GM18498 (cell line): Measurements from ENCODE around the gene BCL2L11.

Source experiments
- ATAC-seq: cut with Tn5 transposase; IDR thresholded peaks from one replicate; pipeline ENCODE4 v1.9.1; 2021; ENCODE audit warnings: mild to moderate bottlenecking, moderate library complexity; ENCODE audit not compliant: unreplicated experiment

Gene BCL2L11

GRCh38 chr2:111142101-111142500, 21.4 kb downstream of the BCL2L11 start:
- ATAC-seq = no peak

GRCh38 chr2:111143107-111143842, 22.6 kb downstream of the BCL2L11 start:
- no peak for ATAC-seq

- no peak for ATAC-seq
Measured at GRCh38 chr2:111143843-111144198, 23.1 kb downstream of the BCL2L11 start.

GRCh38 chr2:111145103-111145760, 24.5 kb downstream of the BCL2L11 start:
- ATAC-seq = peak; percentile 64

- no peak for ATAC-seq
Measured at GRCh38 chr2:111145951-111146350, 25.2 kb downstream of the BCL2L11 start.

- ATAC-seq = no peak
Measured at GRCh38 chr2:111148225-111148873, 27.6 kb downstream of the BCL2L11 start.

- no peak for ATAC-seq
Measured at GRCh38 chr2:111148925-111149324, 28.2 kb downstream of the BCL2L11 start.

GRCh38 chr2:111149882-111150455, 29.3 kb downstream of the BCL2L11 start:
- no peak for ATAC-seq

- no peak for ATAC-seq
Measured at GRCh38 chr2:111154758-111155157, 34.0 kb downstream of the BCL2L11 start.

GRCh38 chr2:111155610-111156009, 34.9 kb downstream of the BCL2L11 start:
- ATAC-seq = no peak

GRCh38 chr2:111156529-111156928, 35.8 kb downstream of the BCL2L11 start:
- ATAC-seq = no peak

GRCh38 chr2:111157071-111157661, 36.5 kb downstream of the BCL2L11 start:
- peak; percentile 59 for ATAC-seq

GRCh38 chr2:111157798-111158197, 37.1 kb downstream of the BCL2L11 start:
- peak; percentile 63 for ATAC-seq

- no peak for ATAC-seq
Measured at GRCh38 chr2:111159641-111160040, 38.9 kb downstream of the BCL2L11 start.

- ATAC-seq = no peak
Measured at GRCh38 chr2:111160758-111161157, 40.0 kb downstream of the BCL2L11 start.

- ATAC-seq = no peak
Measured at GRCh38 chr2:111161971-111162370, 41.3 kb downstream of the BCL2L11 start.

- no peak for ATAC-seq
Measured at GRCh38 chr2:111162718-111163331, 42.1 kb downstream of the BCL2L11 start.

- ATAC-seq = no peak
Measured at GRCh38 chr2:111164078-111164477, 43.4 kb downstream of the BCL2L11 start.

GRCh38 chr2:111165084-111165483, 44.4 kb downstream of the BCL2L11 start:
- ATAC-seq = no peak

GRCh38 chr2:111166115-111166514, 45.4 kb downstream of the BCL2L11 start:
- ATAC-seq = no peak
